B cell (primary cell): Measurements from ENCODE around the gene NUAK2. TPM values are rescaled to one million over a fixed set of nuclear protein-coding genes. Genes with fewer than 3 reads are reported as not detected.

Source experiments
- ATAC-seq: fragments of 200-7000 bp; cut with Tn5 transposase; one replicate; pipeline ENCODE4 v1.10.0; 2021; ENCODE audit warnings: low read depth, mild to moderate bottlenecking, moderate number of reproducible peaks, moderate library complexity
- CTCF ChIA-PET: fragments of 350-600 bp; sonication (Branson Sonifier 250); formaldehyde crosslinking; loops from one replicate; lab custom pipeline; 2021; ENCODE audit warnings: antibody characterized with exemption, inconsistent platforms; lab: Charles Lee
- POLR2A ChIA-PET: fragments of 350-600 bp; sonication (Branson Sonifier 250); formaldehyde crosslinking; loops from one replicate; lab custom pipeline; 2021; ENCODE audit warnings: antibody characterized with exemption; lab: Charles Lee
- DNase-seq: peaks from one replicate; pipeline ENCODE4 v3.0.0; 2013
- H2AFZ ChIP-seq: 2 replicates; pipeline ENCODE4 v1.6.1; 2012; ENCODE audit warnings: mild to moderate bottlenecking, low read depth, low read length; ENCODE audit not compliant: insufficient read depth, poor library complexity, severe bottlenecking
- H3K27ac ChIP-seq, 2 donors: 1 replicate in 1 of 2; 2 replicates in 1 of 2; pipeline ENCODE4 v1.5.1; 2012 to 2013; ENCODE audit warnings: low read length in 2 of 2, mild to moderate bottlenecking in 2 of 2, moderate library complexity in 1 of 2
- H3K27me3 ChIP-seq, 4 experiments: fragments of 200-600 bp in 1 of 4; sonication (generic) in 1 of 4; replicated peaks in 1 of 4; 1 replicate in 2 of 4; 2 replicates in 2 of 4; pipeline versions ENCODE4 v1.6.1 to v1.7.0; 2013 to 2016; ENCODE audit warnings: low read length in 3 of 4, mild to moderate bottlenecking in 2 of 4, mixed read lengths in 1 of 4, moderate library complexity in 1 of 4; ENCODE audit not compliant: insufficient read depth in 4 of 4, control insufficient read depth in 3 of 4; ENCODE audit errors: control extremely low read depth in 1 of 4
- H3K36me3 ChIP-seq, 2 experiments: replicated peaks in 1 of 2; 1 replicate in 1 of 2; 2 replicates in 1 of 2; pipeline versions ENCODE4 v1.6.1 to v1.7.1; 2013; ENCODE audit warnings: low read length in 1 of 2; ENCODE audit not compliant: insufficient read depth in 2 of 2, control insufficient read depth in 1 of 2; ENCODE audit errors: control extremely low read depth in 1 of 2, extremely low read depth in 1 of 2
- H3K4me1 ChIP-seq, 2 donors: fragments of 200-600 bp in 1 of 2; sonication (generic) in 1 of 2; 1 replicate in 1 of 2; 2 replicates in 1 of 2; pipeline versions ENCODE4 v1.5.1 to v1.6.1; 2013 to 2017; ENCODE audit warnings: low read length in 2 of 2; ENCODE audit not compliant: control insufficient read depth in 2 of 2, insufficient read depth in 2 of 2
- H3K4me2 ChIP-seq: replicated peaks from 2 replicates; pipeline ENCODE3; 2012; ENCODE audit warnings: mild to moderate bottlenecking, low read depth, low read length; ENCODE audit not compliant: poor library complexity, severe bottlenecking
- H3K4me3 ChIP-seq, 5 experiments: fragments of 200-600 bp in 1 of 5; sonication (generic) in 1 of 5; 1 replicate in 3 of 5; 2 replicates in 2 of 5; pipeline versions ENCODE4 v1.5.1 to v1.7.0; 2011 to 2016; ENCODE audit warnings: low read length in 4 of 5, mild to moderate bottlenecking in 4 of 5, low read depth in 2 of 5, control low read depth in 1 of 5, moderate library complexity in 1 of 5; ENCODE audit not compliant: insufficient read depth in 1 of 5; ENCODE audit errors: control extremely low read depth in 1 of 5, extremely low read depth in 1 of 5
- H3K79me2 ChIP-seq: fragments of 200-600 bp; sonication (generic); one replicate; pipeline ENCODE4 v1.6.0; 2016; ENCODE audit warnings: low read length; ENCODE audit not compliant: control insufficient read depth, insufficient read depth
- H3K9ac ChIP-seq: fragments of 200-600 bp; sonication (generic); 2 replicates; pipeline ENCODE4 v1.6.1; 2017; ENCODE audit warnings: mild to moderate bottlenecking, low read length, moderate library complexity
- H3K9me3 ChIP-seq, 3 donors: one replicate each; pipeline versions ENCODE4 v1.6.1 to v1.7.1; 2013; ENCODE audit warnings: low read length in 2 of 3; ENCODE audit not compliant: control insufficient read depth in 2 of 3, insufficient read depth in 1 of 3; ENCODE audit errors: control extremely low read depth in 1 of 3
- H4K20me1 ChIP-seq: 2 replicates; pipeline ENCODE4 v1.6.0; 2012; ENCODE audit warnings: mild to moderate bottlenecking, low read length; ENCODE audit not compliant: insufficient read depth, control insufficient read depth, poor library complexity, severe bottlenecking
- H3K27ac Mint-ChIP-seq: one replicate; pipeline ENCODE4 v1.8.0; 2021; ENCODE audit warnings: mixed read lengths
- H3K27me3 Mint-ChIP-seq: one replicate; pipeline ENCODE4 v1.8.0; 2021; ENCODE audit warnings: mixed read lengths
- H3K4me1 Mint-ChIP-seq: one replicate; pipeline ENCODE4 v1.8.0; 2021; ENCODE audit warnings: mixed read lengths
- H3K4me3 Mint-ChIP-seq: one replicate; pipeline ENCODE4 v1.8.0; 2021; ENCODE audit warnings: mixed read lengths
- H3K9me3 Mint-ChIP-seq: one replicate; pipeline ENCODE4 v1.8.0; 2022; ENCODE audit warnings: mixed read lengths; ENCODE audit not compliant: insufficient read depth
- EZH2 ChIP-seq: IDR thresholded peaks from 2 replicates; pipeline ENCODE4 v1.6.1; 2012; ENCODE audit warnings: borderline replicate concordance, low read depth, mild to moderate bottlenecking, moderate library complexity, low read length; ENCODE audit not compliant: insufficient read depth, poor library complexity, severe bottlenecking
- WGBS: methylation state at CpG from one replicate; pipeline ENCODE4 v1.1.5; 2013; ENCODE audit warnings: missing lambda C conversion rate; ENCODE audit not compliant: insufficient coverage; 5-methylcytosine and 5-hydroxymethylcytosine counted together
- intact Hi-C: fragments of 100-400 bp; cut with micrococcal nuclease; formaldehyde crosslinking; loops from one replicate; pipeline ENCODE4 v1.10.0; 2022
- polyA plus RNA-seq: library from polyadenylated mRNA; depleted of rRNA; stranded (reverse); fragments of >200 nt; gene quantifications from 2 replicates; pipeline ENCODE4 v1.2.3, GENCODE V29; 2012
- total RNA-seq, 2 donors: library from RNA; stranded (reverse); fragments of 120-200 nt in 1 of 2; gene quantifications; 1 replicate in 1 of 2; 2 replicates in 1 of 2; pipeline versions ENCODE4 v1.2.3 to v1.2.4, GENCODE V29; 2013 to 2022
- TF ChIP-seq, protein P1 (sequence below): fragments of 200-600 bp; IDR thresholded peaks from one replicate; pipeline ENCODE4 v1.8.0; 2022; ENCODE audit warnings: antibody characterized with exemption, mild to moderate bottlenecking

The NUAK2 gene
- total and polyA plus RNA-seq, 2 donors (not counting 1 experiment from before 2014, with no cell fraction given), result 37.9 to 102 TPM

GRCh38 chr1:205293350-205294074 lies 28.0 kb downstream of the NUAK2 start:
- H3K4me3 Mint-ChIP-seq, result no peak overlapping the region
- peak overlapping the region in 1 of 2 donors; percentile 15 for H3K27ac ChIP-seq
- TF ChIP-seq EZH2, result no peak
- TF ChIP-seq, protein P1, sequence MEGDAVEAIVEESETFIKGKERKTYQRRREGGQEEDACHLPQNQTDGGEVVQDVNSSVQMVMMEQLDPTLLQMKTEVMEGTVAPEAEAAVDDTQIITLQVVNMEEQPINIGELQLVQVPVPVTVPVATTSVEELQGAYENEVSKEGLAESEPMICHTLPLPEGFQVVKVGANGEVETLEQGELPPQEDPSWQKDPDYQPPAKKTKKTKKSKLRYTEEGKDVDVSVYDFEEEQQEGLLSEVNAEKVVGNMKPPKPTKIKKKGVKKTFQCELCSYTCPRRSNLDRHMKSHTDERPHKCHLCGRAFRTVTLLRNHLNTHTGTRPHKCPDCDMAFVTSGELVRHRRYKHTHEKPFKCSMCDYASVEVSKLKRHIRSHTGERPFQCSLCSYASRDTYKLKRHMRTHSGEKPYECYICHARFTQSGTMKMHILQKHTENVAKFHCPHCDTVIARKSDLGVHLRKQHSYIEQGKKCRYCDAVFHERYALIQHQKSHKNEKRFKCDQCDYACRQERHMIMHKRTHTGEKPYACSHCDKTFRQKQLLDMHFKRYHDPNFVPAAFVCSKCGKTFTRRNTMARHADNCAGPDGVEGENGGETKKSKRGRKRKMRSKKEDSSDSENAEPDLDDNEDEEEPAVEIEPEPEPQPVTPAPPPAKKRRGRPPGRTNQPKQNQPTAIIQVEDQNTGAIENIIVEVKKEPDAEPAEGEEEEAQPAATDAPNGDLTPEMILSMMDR, result no peak
- no peak overlapping the region for H2AFZ ChIP-seq
- ChIA-PET CTCF (interaction anchor here (1.7 to 56.6 kb wide), 3 partner anchors 18 to 231 kb away, joined by 3 to 2421 read pairs (median 210); partner anchors contain the start of gene NUAK2), POLR2A (interaction anchor here (0.7 to 1.9 kb wide), 2 partner anchors 18 to 20 kb away, joined by 3 to 10 read pairs; no protein-coding TSS in a partner anchor)
- H3K9ac ChIP-seq, result no peak overlapping the region
- H3K9me3 ChIP-seq, result peaks cover 0 to 8% (median 0%) of the 10 kb centered on the region in 3 donors
- peaks cover 77% of the 10 kb centered on the region for H3K4me1 Mint-ChIP-seq
- intact Hi-C loops, result no loop called here
- H3K9me3 Mint-ChIP-seq, result no peaks in the 10 kb centered on the region
- H3K36me3 ChIP-seq, result no peaks in the 10 kb centered on the region
- H3K27me3 Mint-ChIP-seq, result no peaks in the 10 kb centered on the region
- no peak for DNase-seq
- no peaks in the 10 kb centered on the region for H3K27me3 ChIP-seq
- H3K79me2 ChIP-seq, result peaks cover 6% of the 10 kb centered on the region
- peak overlapping the region; percentile 33 for H3K4me2 ChIP-seq
- 93% methylated on average over 8 of the region's 10 CpGs for WGBS
- no peak overlapping the region for H3K4me3 ChIP-seq
- no peaks in the 10 kb centered on the region for H4K20me1 ChIP-seq
- peak overlapping the region; percentile 81 for H3K27ac Mint-ChIP-seq
- no peak for ATAC-seq
- peaks cover 68 to 94% of the 10 kb centered on the region in 2 donors for H3K4me1 ChIP-seq

DNA sequence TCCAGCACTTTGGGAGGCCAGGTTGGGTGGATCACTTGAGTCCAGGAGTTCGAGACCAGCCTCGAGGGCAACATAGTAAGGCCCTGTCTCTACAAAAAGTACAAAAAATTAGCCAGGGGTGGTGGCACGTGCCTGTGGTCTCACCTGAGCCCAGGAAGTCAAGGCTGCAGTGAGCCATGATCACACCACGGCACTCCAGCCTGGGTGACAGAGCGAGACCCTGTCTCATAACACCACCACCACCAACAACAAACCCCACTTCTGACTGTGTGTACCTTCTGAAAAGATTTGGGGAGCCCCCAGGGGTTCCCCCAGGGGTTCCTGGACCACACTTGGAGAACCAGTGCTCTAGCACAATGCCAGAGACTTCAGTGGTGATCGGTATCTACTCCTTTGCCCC lies 29.9 kb downstream of the NUAK2 start:
- H3K9ac ChIP-seq, result peak overlapping the region; percentile 2
- ChIA-PET CTCF (interaction anchor here (15.9 to 56.6 kb wide), 2 partner anchors 16 to 34 kb away, joined by 210 to 2421 read pairs; partner anchors contain the start of gene NUAK2), POLR2A (interaction anchor here (1.0 kb wide), 2 partner anchors 20 to 29 kb away, joined by 3 read pairs; partner anchors contain the start of gene NUAK2)
- intact Hi-C loops, result no loop called here
- DNase-seq (peak; percentile 76), ATAC-seq (no peak)
- H3K79me2 ChIP-seq, result peaks cover 12% of the 10 kb centered on the region
- no peaks in the 10 kb centered on the region for H3K27me3 Mint-ChIP-seq
- peaks cover 80% of the 10 kb centered on the region for H3K4me1 Mint-ChIP-seq
- H3K9me3 Mint-ChIP-seq, result no peaks in the 10 kb centered on the region
- 17% methylated on average over 5 of the region's 6 CpGs for WGBS
- peak overlapping the region; percentile 42 for H3K4me2 ChIP-seq
- no peaks in the 10 kb centered on the region for H3K27me3 ChIP-seq
- TF ChIP-seq, protein P1, result no peak
- TF ChIP-seq EZH2, result no peak
- H3K27ac Mint-ChIP-seq, result peak overlapping the region; percentile 89
- peaks cover 0 to 8% (median 0%) of the 10 kb centered on the region in 3 donors for H3K9me3 ChIP-seq
- peaks cover 82 to 95% of the 10 kb centered on the region in 2 donors for H3K4me1 ChIP-seq
- H3K27ac ChIP-seq, result peak overlapping the region; percentile 67 to 70
- no peak overlapping the region for H2AFZ ChIP-seq
- no peak overlapping the region for H3K4me3 ChIP-seq
- H3K36me3 ChIP-seq, result no peaks in the 10 kb centered on the region
- H4K20me1 ChIP-seq, result no peaks in the 10 kb centered on the region
- peak overlapping the region; percentile 52 for H3K4me3 Mint-ChIP-seq
